PFSK-1 (cell line): ENCODE data around the gene RFFL.

ENCODE experiments used
- FOXP2 ChIP-seq: optimal IDR thresholded peaks from 2 replicates; pipeline ENCODE3; 2011; ENCODE audit warnings: borderline replicate concordance, control low read depth, inconsistent platforms; ENCODE audit not compliant: insufficient read depth; ENCODE audit errors: extremely low read length, extremely low read depth
- POLR2AphosphoS5 ChIP-seq: IDR thresholded peaks from 2 replicates; pipeline ENCODE4 v1.6.1; 2012; ENCODE audit warnings: low read depth, mild to moderate bottlenecking, control low read depth, low read length, moderate library complexity
- SIN3A ChIP-seq: IDR thresholded peaks from 2 replicates; pipeline ENCODE4 v1.6.1; 2012; ENCODE audit warnings: mild to moderate bottlenecking, low read length, moderate library complexity, borderline replicate concordance; ENCODE audit not compliant: insufficient read depth
- TAF1 ChIP-seq: IDR thresholded peaks from 2 replicates; pipeline ENCODE4 v1.6.1; 2012; ENCODE audit warnings: low read length, control low read depth, borderline replicate concordance; ENCODE audit not compliant: insufficient read depth
- TF ChIP-seq, protein P1 (sequence below), 2 experiments: IDR thresholded peaks; 2 replicates each; pipeline versions ENCODE4 v1.6.1 to v1.8.0; 2011 to 2012; ENCODE audit warnings: low read depth in 2 of 2, low read length in 2 of 2, control low read depth in 1 of 2, inconsistent platforms in 1 of 2, mild to moderate bottlenecking in 1 of 2, moderate library complexity in 1 of 2; ENCODE audit not compliant: insufficient read depth in 1 of 2

The RFFL gene

DNA sequence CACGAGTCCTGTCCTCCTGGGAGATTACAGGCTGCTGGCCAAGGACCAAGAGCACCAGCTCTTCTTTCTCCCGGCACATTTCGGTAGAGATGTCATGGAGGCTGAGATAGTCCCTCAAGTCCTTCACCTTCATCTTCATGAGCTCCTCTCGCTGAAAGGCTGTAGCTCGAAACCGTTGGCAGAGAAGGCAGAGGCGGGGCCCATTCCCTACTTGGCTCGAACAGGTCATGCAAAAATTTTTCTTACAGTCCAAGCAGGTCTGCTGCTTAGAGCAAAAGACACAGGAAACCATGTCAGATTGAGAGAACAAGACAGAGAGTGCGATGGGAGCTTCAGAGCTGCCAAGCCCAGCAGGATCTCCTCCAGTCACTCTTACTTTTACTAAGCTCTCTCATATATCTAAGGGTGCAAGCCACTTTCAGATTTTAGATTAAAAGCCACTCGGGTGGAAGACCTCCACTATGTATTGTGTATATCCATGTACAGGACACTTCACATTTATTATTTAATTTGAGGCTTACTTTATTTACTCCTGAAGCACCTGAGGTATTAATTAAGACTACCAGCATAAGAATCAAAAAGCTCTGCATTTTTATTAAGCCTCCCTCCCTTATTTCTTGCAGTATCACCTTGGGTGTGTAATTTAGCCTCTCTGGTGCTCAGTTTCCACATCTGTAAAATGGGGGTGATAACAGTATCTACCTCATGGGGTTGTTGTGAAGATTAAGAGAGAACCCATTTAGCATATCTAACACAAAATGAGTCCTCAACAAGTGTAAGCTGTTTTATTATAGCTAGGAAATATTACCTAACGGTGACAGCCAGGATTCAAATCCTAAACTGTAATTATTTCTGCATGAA lies 41.8 kb downstream of the RFFL start:
- TF ChIP-seq TAF1 = no peak
- TF ChIP-seq POLR2AphosphoS5 = no peak
- no peak for TF ChIP-seq FOXP2
- TF ChIP-seq, protein P1, sequence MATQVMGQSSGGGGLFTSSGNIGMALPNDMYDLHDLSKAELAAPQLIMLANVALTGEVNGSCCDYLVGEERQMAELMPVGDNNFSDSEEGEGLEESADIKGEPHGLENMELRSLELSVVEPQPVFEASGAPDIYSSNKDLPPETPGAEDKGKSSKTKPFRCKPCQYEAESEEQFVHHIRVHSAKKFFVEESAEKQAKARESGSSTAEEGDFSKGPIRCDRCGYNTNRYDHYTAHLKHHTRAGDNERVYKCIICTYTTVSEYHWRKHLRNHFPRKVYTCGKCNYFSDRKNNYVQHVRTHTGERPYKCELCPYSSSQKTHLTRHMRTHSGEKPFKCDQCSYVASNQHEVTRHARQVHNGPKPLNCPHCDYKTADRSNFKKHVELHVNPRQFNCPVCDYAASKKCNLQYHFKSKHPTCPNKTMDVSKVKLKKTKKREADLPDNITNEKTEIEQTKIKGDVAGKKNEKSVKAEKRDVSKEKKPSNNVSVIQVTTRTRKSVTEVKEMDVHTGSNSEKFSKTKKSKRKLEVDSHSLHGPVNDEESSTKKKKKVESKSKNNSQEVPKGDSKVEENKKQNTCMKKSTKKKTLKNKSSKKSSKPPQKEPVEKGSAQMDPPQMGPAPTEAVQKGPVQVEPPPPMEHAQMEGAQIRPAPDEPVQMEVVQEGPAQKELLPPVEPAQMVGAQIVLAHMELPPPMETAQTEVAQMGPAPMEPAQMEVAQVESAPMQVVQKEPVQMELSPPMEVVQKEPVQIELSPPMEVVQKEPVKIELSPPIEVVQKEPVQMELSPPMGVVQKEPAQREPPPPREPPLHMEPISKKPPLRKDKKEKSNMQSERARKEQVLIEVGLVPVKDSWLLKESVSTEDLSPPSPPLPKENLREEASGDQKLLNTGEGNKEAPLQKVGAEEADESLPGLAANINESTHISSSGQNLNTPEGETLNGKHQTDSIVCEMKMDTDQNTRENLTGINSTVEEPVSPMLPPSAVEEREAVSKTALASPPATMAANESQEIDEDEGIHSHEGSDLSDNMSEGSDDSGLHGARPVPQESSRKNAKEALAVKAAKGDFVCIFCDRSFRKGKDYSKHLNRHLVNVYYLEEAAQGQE (IDR thresholded peaks at IDR 0.05; ENCODE audit: insufficient read depth in 1 of 2, low read depth in 2 of 2, low read length in 2 of 2) = no peak
- TF ChIP-seq SIN3A = no peak

DNA sequence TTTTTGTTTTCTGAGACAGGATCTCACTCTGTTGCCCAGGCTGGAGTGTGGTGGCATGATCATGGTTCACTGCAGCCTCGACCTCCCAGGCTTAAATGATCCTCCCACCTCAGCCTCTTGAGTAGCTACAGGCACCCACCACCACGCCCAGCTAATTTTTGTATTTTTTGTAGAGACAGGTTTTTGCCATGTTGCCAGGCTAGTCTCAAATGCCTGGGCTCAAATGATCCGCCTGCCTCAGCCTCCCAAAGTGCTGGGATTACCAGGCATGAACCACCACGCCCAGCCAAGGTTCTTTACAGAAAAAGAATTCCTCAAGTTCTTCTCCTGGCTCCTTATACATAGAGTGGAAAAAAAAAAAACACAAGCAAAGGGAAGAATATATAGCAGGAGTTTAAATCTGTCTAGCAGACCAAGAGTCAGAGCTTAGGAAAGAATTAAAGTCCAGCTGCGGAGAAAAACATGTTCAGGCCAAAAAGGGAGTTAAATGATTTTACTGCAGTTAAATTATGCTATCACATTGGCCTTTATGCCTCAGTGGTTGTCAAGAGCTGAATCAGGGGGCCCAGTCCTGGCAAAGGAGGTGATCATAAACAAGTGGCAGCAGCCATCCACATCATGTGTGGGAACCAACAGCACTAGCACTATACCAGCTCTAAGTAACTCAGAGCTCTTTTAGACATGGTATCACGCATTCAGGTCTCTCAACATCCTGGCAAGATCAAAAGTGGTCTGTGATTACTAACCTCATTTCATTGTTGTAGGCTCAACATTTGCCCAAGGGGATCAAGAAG lies 43.9 kb downstream of the RFFL start:
- TF ChIP-seq, protein P1 (IDR thresholded peaks at IDR 0.05; ENCODE audit: insufficient read depth in 1 of 2, low read depth in 2 of 2, low read length in 2 of 2) = no peak
- no peak for TF ChIP-seq TAF1
- TF ChIP-seq FOXP2 = no peak
- TF ChIP-seq POLR2AphosphoS5 = no peak
- TF ChIP-seq SIN3A = no peak

DNA sequence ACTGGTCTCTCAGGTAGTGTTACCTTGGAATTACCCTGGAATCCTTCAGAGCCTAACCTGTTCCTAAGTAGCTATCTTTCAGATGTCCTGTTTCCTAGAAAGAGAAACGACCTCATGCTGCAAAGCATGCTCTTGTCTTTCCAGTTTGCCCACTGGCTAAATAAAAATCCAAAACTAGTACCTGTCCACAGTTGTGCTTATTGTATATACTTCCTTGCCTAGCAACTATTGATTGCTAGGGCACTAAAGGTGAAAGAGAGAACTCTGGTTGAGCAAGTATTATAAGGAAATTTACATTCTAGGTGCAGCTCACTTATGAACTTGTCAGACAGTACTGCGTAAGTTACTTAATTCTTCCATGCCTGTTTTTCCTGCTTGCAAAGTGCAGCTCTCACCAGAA lies 44.7 kb downstream of the RFFL start:
- TF ChIP-seq POLR2AphosphoS5 = no peak
- TF ChIP-seq, protein P1 (IDR thresholded peaks at IDR 0.05; ENCODE audit: insufficient read depth in 1 of 2, low read depth in 2 of 2, low read length in 2 of 2) = no peak

DNA sequence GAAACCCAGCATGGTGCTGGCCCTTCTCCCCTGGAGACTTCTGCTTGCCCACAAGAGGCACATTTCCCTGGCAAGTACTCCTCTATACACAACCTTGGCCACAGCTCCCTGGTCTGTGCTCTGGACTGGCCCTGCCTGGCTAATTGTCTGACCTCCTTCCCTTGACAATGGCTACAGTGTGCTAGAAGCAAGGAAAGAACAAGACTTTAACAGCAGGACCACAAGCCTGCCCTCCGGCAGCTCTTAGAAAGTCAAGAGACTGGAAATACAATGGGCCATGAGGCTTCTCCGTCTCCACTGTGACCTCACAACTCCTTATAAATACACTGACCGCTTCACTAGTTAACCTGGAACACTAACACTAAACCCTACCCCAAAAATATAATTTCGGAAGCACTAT lies 46.5 kb downstream of the RFFL start:
- TF ChIP-seq POLR2AphosphoS5 (no peak), SIN3A (no peak), TAF1 (no peak), FOXP2 (no peak)
- TF ChIP-seq, protein P1 (IDR thresholded peaks at IDR 0.05; ENCODE audit: insufficient read depth in 1 of 2, low read depth in 2 of 2, low read length in 2 of 2) = no peak
